Measurements from ENCODE around the gene DENND4B. TPM values are rescaled to one million over a fixed set of nuclear protein-coding genes. Genes with fewer than 3 reads are reported as not detected.

The DENND4B gene
- total and polyA plus RNA-seq, 9 of the 15 experiments (the other 6 are each of a cell fraction or from before 2014, with no cell fraction given): 9.5 to 80.5 (median 23.1) TPM

DNA sequence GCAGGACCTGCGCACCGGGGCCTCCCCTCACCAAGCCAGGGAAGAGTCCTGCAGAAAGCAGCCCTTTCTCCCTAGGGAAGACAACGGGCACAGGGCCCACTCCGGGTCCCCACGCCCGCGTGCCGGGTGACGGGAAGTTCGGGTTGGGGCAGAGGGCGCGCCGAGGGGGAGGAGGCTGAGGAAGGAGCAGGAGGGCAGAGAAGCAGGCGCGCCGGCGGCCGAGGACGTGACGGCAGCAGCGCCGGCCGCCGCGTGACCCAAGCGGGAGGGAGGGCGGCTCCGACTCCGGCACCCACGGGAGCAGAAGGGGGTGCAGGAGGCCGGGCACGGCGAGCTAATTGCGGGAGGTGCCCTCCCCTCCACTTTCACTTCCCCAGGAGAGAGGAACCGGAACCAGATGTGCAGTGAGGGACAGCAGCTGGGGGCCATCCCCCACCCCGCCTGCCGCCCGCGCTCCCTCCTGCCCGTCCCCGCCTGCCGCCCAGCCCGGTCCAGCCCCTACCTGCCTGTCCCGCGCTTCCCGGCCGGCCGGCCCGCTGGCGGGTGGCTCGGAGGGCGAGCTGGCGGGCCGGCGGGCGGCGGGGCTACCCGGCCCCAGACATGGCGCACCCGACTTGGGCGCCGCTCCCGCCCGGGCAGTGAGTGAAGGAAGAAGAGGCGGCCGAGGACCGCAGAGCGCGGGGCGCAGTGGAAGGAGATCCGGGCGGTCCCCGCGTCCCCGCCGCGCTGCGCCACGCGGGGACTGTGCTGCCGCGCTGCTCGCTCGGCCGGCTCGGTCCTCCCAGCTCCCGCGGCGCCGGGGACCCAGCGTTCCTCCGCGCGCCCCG, 510 bp downstream of the DENND4B start (continued):
- TF ChIP-seq FOXK2 (conservative IDR thresholded peaks at IDR 0.05 in 1 of 2, IDR thresholded peaks at IDR 0.05 in 1 of 2; ENCODE audit: low read depth in 2 of 2) (no peak), ZKSCAN1 (IDR thresholded peaks at IDR 0.05; ENCODE audit: low read depth, low read length) (no peak), ZNF316 (IDR thresholded peaks at IDR 0.05) (no peak), SMAD3 (CRISPR knock-in tag; conservative IDR thresholded peaks at IDR 0.05) (no peak), TARDBP (IDR thresholded peaks at IDR 0.05) (no peak), ELK3 (CRISPR knock-in tag; IDR thresholded peaks at IDR 0.05) (no peak), KAT7 (CRISPR knock-in tag; IDR thresholded peaks at IDR 0.05; ENCODE audit: borderline replicate concordance) (no peak), PRPF4 (IDR thresholded peaks at IDR 0.05; ENCODE audit: insufficient read depth, low read depth, low read length, poor library complexity, severe bottlenecking) (no peak), ZNF583 (CRISPR knock-in tag; IDR thresholded peaks at IDR 0.05) (no peak), ARHGAP35 (IDR thresholded peaks at IDR 0.05; ENCODE audit: partially characterized antibody) (no peak), POLR2A (conservative IDR thresholded peaks at IDR 0.05) (peak; percentile 45; the same call in 1 of the 2 replicates), ZNF699 (CRISPR knock-in tag; IDR thresholded peaks at IDR 0.05; ENCODE audit: insufficient replicate concordance) (no peak), NCOA4 (IDR thresholded peaks at IDR 0.05; ENCODE audit: partially characterized antibody) (no peak), NCOA1 (IDR thresholded peaks at IDR 0.05; ENCODE audit: low read depth) (no peak), MXD1 (CRISPR knock-in tag; IDR thresholded peaks at IDR 0.05; ENCODE audit: borderline replicate concordance, poor library complexity, severe bottlenecking) (no peak), TFAP4 (CRISPR knock-in tag; IDR thresholded peaks at IDR 0.05; ENCODE audit: borderline replicate concordance) (peak; percentile 64), POLR2AphosphoS5 (IDR thresholded peaks at IDR 0.05; ENCODE audit: control insufficient read depth, insufficient read depth, low read depth, low read length) (no peak)
- TF ChIP-seq, protein P1, sequence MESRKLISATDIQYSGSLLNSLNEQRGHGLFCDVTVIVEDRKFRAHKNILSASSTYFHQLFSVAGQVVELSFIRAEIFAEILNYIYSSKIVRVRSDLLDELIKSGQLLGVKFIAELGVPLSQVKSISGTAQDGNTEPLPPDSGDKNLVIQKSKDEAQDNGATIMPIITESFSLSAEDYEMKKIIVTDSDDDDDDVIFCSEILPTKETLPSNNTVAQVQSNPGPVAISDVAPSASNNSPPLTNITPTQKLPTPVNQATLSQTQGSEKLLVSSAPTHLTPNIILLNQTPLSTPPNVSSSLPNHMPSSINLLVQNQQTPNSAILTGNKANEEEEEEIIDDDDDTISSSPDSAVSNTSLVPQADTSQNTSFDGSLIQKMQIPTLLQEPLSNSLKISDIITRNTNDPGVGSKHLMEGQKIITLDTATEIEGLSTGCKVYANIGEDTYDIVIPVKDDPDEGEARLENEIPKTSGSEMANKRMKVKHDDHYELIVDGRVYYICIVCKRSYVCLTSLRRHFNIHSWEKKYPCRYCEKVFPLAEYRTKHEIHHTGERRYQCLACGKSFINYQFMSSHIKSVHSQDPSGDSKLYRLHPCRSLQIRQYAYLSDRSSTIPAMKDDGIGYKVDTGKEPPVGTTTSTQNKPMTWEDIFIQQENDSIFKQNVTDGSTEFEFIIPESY (CRISPR knock-in tag; IDR thresholded peaks at IDR 0.05): 0 out of 2 replicates have a peak, but pooled peaks have one; percentile 32
- TF ChIP-seq, protein P2, sequence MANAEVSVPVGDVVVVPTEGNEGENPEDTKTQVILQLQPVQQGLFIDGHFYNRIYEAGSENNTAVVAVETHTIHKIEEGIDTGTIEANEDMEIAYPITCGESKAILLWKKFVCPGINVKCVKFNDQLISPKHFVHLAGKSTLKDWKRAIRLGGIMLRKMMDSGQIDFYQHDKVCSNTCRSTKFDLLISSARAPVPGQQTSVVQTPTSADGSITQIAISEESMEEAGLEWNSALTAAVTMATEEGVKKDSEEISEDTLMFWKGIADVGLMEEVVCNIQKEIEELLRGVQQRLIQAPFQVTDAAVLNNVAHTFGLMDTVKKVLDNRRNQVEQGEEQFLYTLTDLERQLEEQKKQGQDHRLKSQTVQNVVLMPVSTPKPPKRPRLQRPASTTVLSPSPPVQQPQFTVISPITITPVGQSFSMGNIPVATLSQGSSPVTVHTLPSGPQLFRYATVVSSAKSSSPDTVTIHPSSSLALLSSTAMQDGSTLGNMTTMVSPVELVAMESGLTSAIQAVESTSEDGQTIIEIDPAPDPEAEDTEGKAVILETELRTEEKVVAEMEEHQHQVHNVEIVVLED (CRISPR knock-in tag; IDR thresholded peaks at IDR 0.05): peak; percentile 51
- TF ChIP-seq, protein P3, sequence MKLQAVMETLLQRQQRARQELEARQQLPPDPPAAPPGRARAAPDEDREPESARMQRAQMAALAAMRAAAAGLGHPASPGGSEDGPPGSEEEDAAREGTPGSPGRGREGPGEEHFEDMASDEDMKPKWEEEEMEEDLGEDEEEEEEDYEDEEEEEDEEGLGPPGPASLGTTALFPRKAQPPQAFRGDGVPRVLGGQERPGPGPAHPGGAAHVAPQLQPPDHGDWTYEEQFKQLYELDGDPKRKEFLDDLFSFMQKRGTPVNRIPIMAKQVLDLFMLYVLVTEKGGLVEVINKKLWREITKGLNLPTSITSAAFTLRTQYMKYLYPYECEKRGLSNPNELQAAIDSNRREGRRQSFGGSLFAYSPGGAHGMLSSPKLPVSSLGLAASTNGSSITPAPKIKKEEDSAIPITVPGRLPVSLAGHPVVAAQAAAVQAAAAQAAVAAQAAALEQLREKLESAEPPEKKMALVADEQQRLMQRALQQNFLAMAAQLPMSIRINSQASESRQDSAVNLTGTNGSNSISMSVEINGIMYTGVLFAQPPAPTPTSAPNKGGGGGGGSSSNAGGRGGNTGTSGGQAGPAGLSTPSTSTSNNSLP (IDR thresholded peaks at IDR 0.05; ENCODE audit: borderline replicate concordance, low read depth, low read length): no peak

Data from K562 (cell line).